Stimulated activated CD8-positive, alpha-beta memory T cell treated with anti-CD3 and anti-CD28 coated beads, Interleukin-4, amount 100 ng/mL, for 24 hours (primary cell): ENCODE measurements around the gene CFAP251.
"Not testable (repeated sequence)": the region's sequence is repeated elsewhere in the genome, so short reads cannot be mapped to it uniquely, and the experiment has no call there.

Source experiments
- DNase-seq: peaks from one replicate; pipeline ENCODE4 v3.0.0-alpha.2; 2020; ENCODE audit warnings: low read depth

Gene CFAP251

GRCh38 chr12:121917950-121918678 is at the start of gene CFAP251:
TSS of gene CFAP251 (plus strand) at chr12:121918592. CDS start at chr12:121921306, 2,714 bp downstream.
- DNase-seq = peak; percentile 96

- DNase-seq = not testable (repeated sequence)
Measured at GRCh38 chr12:121869229-121869628, 49.2 kb upstream of the CFAP251 start.

- no peak for DNase-seq
Measured at GRCh38 chr12:121871467-121871866, 46.9 kb upstream of the CFAP251 start.

GRCh38 chr12:121872546-121873215 is 45.7 kb upstream of the CFAP251 start:
- DNase-seq = no peak

GRCh38 chr12:121873216-121873569 is 45.2 kb upstream of the CFAP251 start:
- DNase-seq = no peak

GRCh38 chr12:121874071-121874470 is 44.3 kb upstream of the CFAP251 start:
- DNase-seq = no peak

GRCh38 chr12:121875582-121875981 is 42.8 kb upstream of the CFAP251 start:
- no peak for DNase-seq

- DNase-seq = not testable (repeated sequence)
Measured at GRCh38 chr12:121876080-121876447, 42.3 kb upstream of the CFAP251 start.

- DNase-seq = no peak
Measured at GRCh38 chr12:121883315-121883660, 35.1 kb upstream of the CFAP251 start.

GRCh38 chr12:121885129-121885528 is 33.3 kb upstream of the CFAP251 start:
- not testable (repeated sequence) for DNase-seq

- DNase-seq = no peak
Measured at GRCh38 chr12:121888083-121888477, 30.3 kb upstream of the CFAP251 start.

- peak; percentile 98 for DNase-seq
Measured at GRCh38 chr12:121888478-121889273, 29.7 kb upstream of the CFAP251 start, which contains the start of gene PSMD9. TSS of gene PSMD9 (plus strand) at chr12:121888790. CDS start at chr12:121888857, 67 bp downstream.

- no peak for DNase-seq
Measured at GRCh38 chr12:121889274-121889624, 29.1 kb upstream of the CFAP251 start.

- DNase-seq = not testable (repeated sequence)
Measured at GRCh38 chr12:121889661-121890060, 28.7 kb upstream of the CFAP251 start.

- no peak for DNase-seq
Measured at GRCh38 chr12:121892673-121893561, 25.5 kb upstream of the CFAP251 start.

GRCh38 chr12:121893961-121894460 is 24.4 kb upstream of the CFAP251 start:
- DNase-seq = no peak

GRCh38 chr12:121894633-121895032 is 23.8 kb upstream of the CFAP251 start:
- DNase-seq = no peak

- DNase-seq = no peak
Measured at GRCh38 chr12:121898287-121898686, 20.1 kb upstream of the CFAP251 start.

- no peak for DNase-seq
Measured at GRCh38 chr12:121899590-121899989, 18.8 kb upstream of the CFAP251 start.

GRCh38 chr12:121903202-121903601 is 15.2 kb upstream of the CFAP251 start:
- DNase-seq = no peak

GRCh38 chr12:121905746-121906145 is 12.6 kb upstream of the CFAP251 start:
- DNase-seq = no peak

GRCh38 chr12:121908702-121909101 is 9.7 kb upstream of the CFAP251 start:
- no peak for DNase-seq
